Cardiac septum (tissue), 1 donor: Measurements from ENCODE around the gene GYS1. TPM values are rescaled to one million over a fixed set of nuclear protein-coding genes. Genes with fewer than 3 reads are reported as not detected.
"Not testable (repeated sequence)": the region's sequence is repeated elsewhere in the genome, so short reads cannot be mapped to it uniquely, and the experiment has no call there.

ENCODE experiments used
- DNase-seq: peaks from one replicate; pipeline ENCODE4 v3.0.0-alpha.2; 2020; ENCODE audit warnings: low spot score
- intact Hi-C: fragments of 100-400 bp; cut with DNase I; formaldehyde crosslinking; loops from one replicate; pipeline ENCODE4 v1.14.0; 2022
- total RNA-seq: library from RNA; stranded (reverse); fragmentation: NEBNext Ultra II Directional; extraction: Animal tissue kit (Norgen Biotek cat#: 25700); gene quantifications from one replicate; pipeline ENCODE4 v1.2.1, GENCODE V29; 2021
- donor health status: DM: no; HTN: no; CAD: no.

GYS1 gene
- total RNA-seq, 1 donor from 2014 or later = 175 TPM

DNA sequence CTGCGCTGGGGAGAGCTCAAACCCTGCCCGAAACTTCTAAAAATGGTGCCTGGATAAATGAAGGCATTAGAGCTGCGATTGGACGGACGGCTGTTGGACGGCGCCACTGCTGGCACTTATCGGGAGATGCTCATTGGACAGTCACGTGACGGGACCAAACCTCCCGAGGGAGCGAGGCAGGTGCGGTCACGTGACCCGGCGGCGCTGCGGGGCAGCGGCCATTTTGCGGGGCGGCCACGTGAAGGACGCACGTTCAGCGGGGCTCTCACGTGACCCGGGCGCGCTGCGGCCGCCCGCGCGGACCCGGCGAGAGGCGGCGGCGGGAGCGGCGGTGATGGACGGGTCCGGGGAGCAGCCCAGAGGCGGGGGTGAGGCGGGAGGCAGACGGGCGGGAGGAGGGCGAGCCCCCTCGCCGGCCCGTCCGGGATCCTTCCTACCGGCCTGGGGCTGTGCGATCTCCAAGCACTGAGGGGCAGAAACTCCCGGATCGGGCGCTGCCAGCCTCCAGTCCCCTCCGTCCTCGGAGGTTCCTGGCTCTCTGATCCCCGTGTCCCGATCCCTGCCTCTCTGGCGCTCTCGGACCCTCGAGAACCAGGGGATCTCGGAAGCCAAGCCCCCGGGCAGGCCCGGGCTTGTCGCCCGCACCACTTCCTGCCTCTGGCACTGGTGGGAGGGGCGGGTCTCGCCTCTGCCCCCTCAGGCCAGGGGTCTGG is 38.4 kb downstream of the GYS1 start, which contains the start of gene BAX:
Gene BAX (plus strand): TSS at position 281 of the 713 bp plus-strand sequence. CDS start 54 bp downstream, at position 335.
- intact Hi-C loops = loop anchor here (1.0 to 5.0 kb wide), 4 partner anchors 11 to 307 kb away; partner anchors contain the start of genes CA11, FTL and TULP2
- DNase-seq = peak; percentile 98

GRCh38 chr19:48953990-48954594 is 39.0 kb downstream of the GYS1 start:
- intact Hi-C loops = loop anchor here (1.0 to 5.0 kb wide), 3 partner anchors 11 to 77 kb away; partner anchors contain the start of genes FTL and TULP2
- no peak for DNase-seq

DNA sequence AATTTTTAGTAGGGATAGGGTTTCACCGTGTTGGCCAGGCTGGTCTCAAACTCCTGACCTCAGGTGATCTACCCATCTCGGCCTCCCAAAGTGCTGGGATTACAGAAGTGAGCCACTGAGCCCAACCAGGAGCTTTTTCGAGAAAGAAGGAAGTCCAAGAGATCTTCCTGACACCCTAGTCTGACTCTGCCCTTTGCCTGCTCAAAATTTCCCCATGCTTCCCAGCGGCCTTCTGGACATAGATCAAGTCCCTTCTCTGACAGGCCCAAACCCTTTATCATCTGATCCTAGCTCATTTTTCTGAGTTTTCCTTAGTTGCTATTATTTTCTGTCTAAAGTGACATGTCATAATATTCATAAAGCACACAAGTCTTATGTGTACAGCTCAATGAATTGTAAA is 40.0 kb downstream of the GYS1 start:
- no peak for DNase-seq
- intact Hi-C loops = loop anchor here (5.0 kb wide), 2 partner anchors 56 to 76 kb away; partner anchors contain the start of gene TULP2

GRCh38 chr19:48950830-48951519 is 42.1 kb downstream of the GYS1 start:
- no peak for DNase-seq
- intact Hi-C loops = loop anchor here (5.0 kb wide), 2 partner anchors 54 to 74 kb away; partner anchors contain the start of gene TULP2

DNA sequence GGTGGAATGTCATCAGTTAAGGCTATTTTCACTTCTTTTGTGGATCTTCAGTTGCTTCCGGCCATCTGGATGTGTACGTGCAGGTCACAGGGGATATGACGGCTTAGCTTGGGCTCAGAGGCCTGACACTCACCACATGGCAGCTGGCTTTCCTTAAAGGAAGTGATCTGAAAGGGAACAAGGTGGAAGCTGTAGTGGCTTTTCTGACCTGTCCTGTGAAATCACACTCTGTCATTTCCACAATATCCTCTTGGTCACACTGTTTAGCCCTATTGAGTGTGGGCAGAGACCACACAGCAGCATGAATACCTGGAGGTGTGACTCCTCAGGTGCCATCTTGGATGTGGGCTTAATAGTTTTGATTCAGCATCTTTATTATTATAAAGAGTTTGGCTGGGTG is 43.0 kb downstream of the GYS1 start:
- DNase-seq = no peak
- intact Hi-C loops = loop anchor here (5.0 kb wide), 2 partner anchors 53 to 73 kb away; partner anchors contain the start of gene TULP2

GRCh38 chr19:48947258-48947542 is 45.9 kb downstream of the GYS1 start:
- no peak for DNase-seq
- intact Hi-C loops = no loop called here

- DNase-seq = no peak
- intact Hi-C loops = no loop called here
These were observed 46.4 kb downstream of the GYS1 start for GRCh38 chr19:48946463-48947257.

DNA sequence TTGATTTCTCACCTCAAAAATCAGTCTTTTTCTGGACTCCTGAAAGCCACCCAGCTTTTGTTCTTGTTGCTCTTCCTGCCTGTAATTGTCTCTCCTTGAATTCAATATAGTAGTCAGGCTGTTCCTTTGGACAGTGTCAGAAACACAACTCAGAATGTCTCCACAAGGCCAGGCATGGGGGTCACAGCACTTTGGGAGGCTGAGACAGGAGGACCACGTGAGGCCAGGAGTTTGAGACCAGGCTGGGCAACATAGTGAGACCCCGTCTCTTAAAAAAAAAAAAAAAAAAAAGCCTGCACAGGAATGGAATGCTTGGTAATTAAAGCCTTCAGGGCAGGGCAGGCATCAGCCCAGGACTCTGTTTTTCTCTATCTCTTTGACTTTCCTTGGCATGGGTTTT is 47.3 kb downstream of the GYS1 start:
- DNase-seq = no peak
- intact Hi-C loops = no loop called here

GRCh38 chr19:48945415-48945814 is 47.7 kb downstream of the GYS1 start:
- intact Hi-C loops = no loop called here
- DNase-seq = no peak

DNA sequence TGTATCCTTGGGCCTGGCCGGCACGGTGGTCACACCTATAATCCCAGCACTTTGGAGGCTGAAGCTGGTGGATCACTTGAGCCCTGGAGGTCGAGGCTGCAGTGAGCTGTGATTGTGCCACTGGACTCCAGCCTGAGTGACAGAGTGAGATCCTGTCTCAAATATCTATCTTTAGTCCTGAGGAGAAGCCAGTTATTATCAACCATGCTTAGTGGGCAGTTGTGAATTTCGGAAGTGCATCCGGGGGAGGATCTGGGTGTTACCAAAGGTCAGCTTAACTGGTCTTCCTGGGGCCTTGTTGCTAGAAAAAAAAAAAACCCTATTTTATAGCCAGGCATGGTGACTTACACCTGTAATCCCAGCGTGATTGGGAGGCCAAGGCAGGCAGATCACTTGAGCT is 50.0 kb downstream of the GYS1 start:
- intact Hi-C loops = no loop called here
- no peak for DNase-seq

DNA sequence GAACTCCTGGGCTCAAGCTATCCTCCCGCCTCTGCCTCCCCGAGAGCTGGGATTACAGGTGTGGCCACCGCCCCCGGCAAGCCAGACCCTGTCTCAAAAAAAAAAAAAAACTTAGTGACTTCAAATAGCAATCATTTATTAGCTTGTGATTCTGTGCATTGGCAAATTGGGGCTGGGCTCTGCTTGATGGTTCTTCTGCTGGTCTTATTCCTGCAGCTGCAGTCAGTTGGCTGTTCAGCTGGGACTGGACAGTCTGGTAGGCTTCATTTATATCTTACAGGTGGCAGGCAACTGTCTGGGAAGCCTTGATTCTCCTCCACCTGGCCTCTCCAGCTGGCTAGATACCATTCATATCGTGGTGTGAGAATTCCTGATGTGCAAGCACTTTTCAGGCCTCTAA is 52.2 kb downstream of the GYS1 start:
- intact Hi-C loops = no loop called here

DNA sequence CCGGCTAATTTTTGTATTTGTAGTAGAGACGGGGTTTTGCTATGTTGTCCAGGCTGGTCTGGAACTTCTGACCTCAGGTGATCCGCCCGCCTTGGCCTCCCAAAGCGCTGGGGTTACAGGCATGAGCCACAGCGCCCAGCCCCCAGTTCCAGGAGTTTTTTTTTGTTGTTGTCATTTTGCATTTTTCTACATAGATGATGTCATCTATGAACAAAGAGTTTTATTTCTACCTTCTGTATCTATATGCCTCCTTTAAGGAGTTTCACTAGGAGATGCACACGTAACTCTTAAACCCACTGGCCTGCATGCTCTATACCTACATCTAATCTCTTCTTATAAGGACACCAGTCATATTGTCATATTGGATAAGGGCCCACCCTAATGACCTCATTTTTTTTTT is 54.9 kb downstream of the GYS1 start:
- intact Hi-C loops = no loop called here
- no peak for DNase-seq

More for the DNA sequence above, 52.2 kb downstream of the GYS1 start:
- no peak for DNase-seq

- no peak for DNase-seq
These were observed 57.2 kb downstream of the GYS1 start for GRCh38 chr19:48935864-48936263.

GRCh38 chr19:48934837-48935236 is 58.3 kb downstream of the GYS1 start:
- intact Hi-C loops = no loop called here
- DNase-seq = no peak

More at GRCh38 chr19:48935864-48936263, 57.2 kb downstream of the GYS1 start:
- intact Hi-C loops = no loop called here

- DNase-seq = peak; percentile 91
- intact Hi-C loops = no loop called here
These were observed 59.7 kb downstream of the GYS1 start, which contains the start of gene DHDH for GRCh38 chr19:48933382-48933932. DHDH (plus strand) TSS chr19:48933699; CDS start chr19:48933722, 23 bp downstream.

DNA sequence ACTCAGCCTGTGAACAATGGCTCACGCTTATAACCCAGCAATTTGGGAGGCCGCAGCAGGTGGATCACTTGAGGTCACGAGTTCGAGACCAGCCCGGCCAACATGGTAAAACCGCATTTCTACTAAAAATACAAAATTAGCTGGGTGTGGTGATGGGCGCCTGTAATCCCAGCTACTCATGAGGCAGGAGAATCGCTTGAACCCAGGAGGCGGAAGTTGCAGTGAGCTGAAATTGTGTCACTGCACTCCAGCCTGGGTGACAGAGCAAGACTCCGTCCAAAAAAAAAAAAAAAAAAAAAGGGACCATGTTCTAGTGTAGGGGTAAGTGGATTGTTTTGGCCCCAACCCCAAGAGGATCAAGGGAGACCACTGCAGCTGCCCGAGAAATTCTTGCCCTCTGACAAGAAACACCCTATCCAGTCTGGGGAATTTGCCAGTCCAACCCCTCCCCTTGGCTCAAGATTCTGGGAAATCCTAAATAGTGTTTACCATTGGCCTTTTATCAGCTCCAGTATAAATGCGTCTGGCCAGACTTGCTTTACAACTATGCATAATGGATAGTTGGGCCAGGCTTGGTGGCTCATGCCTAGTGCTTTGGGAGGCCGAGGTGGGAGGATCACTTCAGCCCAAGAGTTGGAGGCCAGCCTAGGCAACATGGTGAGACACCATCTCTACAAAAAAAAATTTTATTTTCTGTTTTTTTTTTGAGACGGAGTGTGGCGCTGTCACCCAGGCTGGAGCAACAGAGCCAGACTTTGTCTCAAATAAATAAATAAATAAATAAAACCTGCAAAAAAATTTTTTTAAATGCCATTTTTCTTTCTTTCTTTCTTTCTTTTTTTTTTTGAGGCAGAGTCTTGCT is 64.7 kb downstream of the GYS1 start:
- DNase-seq = no peak
- intact Hi-C loops = no loop called here

- DNase-seq, intact Hi-C loops: not testable (repeated sequence)
These were observed 65.4 kb downstream of the GYS1 start for GRCh38 chr19:48927692-48928091.

DNA sequence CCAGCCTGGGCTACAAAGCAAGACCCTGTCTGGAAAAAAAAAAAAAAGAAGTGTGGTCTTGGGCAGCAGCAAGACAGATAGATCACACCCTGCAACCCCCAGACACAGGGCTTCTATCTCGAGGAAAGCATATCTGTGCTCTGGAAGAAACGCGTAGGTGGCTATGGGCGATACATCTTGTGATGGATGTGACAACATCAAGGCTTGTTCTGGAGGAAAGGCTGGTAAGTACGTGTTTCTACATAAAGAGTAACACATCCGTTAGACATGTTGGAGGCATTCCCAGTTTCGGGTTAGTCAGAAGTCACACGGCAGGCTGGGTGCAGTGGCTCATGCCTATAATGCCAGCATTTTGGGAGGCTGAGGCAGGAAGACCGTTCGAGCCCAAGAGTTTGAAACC is 66.2 kb downstream of the GYS1 start:
- intact Hi-C loops = no loop called here
- DNase-seq = no peak
